Non-pigmented ciliary epithelial cell (primary cell): ENCODE results near the gene RAD54L.
"Not testable (repeated sequence)": the region's sequence is repeated elsewhere in the genome, so short reads cannot be mapped to it uniquely, and the experiment has no call there.

Experiments
- DNase-seq: peaks from one replicate; pipeline ENCODE4 v3.0.0-alpha.2; 2010; ENCODE audit warnings: low read depth

RAD54L gene

GRCh38 chr1:46241733-46242132, 5.8 kb upstream of the RAD54L start:
- not testable (repeated sequence) for DNase-seq

- DNase-seq, result no peak
These were observed 4.6 kb upstream of the RAD54L start for GRCh38 chr1:46242918-46243317.

- DNase-seq, result not testable (repeated sequence)
These were observed 3.7 kb upstream of the RAD54L start for GRCh38 chr1:46243831-46244230.

GRCh38 chr1:46244656-46245371, 2.7 kb upstream of the RAD54L start:
- no peak for DNase-seq

- DNase-seq, result not testable (repeated sequence)
These were observed 1.4 kb upstream of the RAD54L start for GRCh38 chr1:46246136-46246535.

- DNase-seq, result no peak
These were observed 771 bp upstream of the RAD54L start for GRCh38 chr1:46246548-46247435.

- no peak for DNase-seq
These were observed 758 bp downstream of the RAD54L start for GRCh38 chr1:46248122-46248920.

GRCh38 chr1:46254668-46255067, 7.1 kb downstream of the RAD54L start:
- no peak for DNase-seq

GRCh38 chr1:46256523-46256922, 9.0 kb downstream of the RAD54L start:
- no peak for DNase-seq

- DNase-seq, result no peak
These were observed 14.9 kb downstream of the RAD54L start for GRCh38 chr1:46262508-46262907.

GRCh38 chr1:46263146-46263545, 15.6 kb downstream of the RAD54L start:
- no peak for DNase-seq

- no peak for DNase-seq
These were observed 21.0 kb downstream of the RAD54L start for GRCh38 chr1:46268578-46268977.

- DNase-seq, result no peak
These were observed 26.9 kb downstream of the RAD54L start for GRCh38 chr1:46274225-46275029.

- DNase-seq, result no peak
These were observed 27.4 kb downstream of the RAD54L start for GRCh38 chr1:46275030-46275337.

GRCh38 chr1:46277658-46278373, 30.3 kb downstream of the RAD54L start:
- DNase-seq, result no peak

GRCh38 chr1:46278807-46279206, 31.2 kb downstream of the RAD54L start:
- DNase-seq, result no peak

GRCh38 chr1:46280092-46280491, 32.5 kb downstream of the RAD54L start:
- DNase-seq, result no peak

- DNase-seq, result no peak
These were observed 33.5 kb downstream of the RAD54L start for GRCh38 chr1:46281021-46281420.

GRCh38 chr1:46284058-46284457, 36.5 kb downstream of the RAD54L start:
- DNase-seq, result no peak

- no peak for DNase-seq
These were observed 37.3 kb downstream of the RAD54L start for GRCh38 chr1:46284597-46285564.
